ENCODE results near the gene PIK3C3. TPM values are rescaled to one million over a fixed set of nuclear protein-coding genes. Genes with fewer than 3 reads are reported as not detected.

Gene PIK3C3
- total and polyA plus RNA-seq, 2 of the 8 experiments (the other 6 are each of a cell fraction or from before 2014, with no cell fraction given), result 15.3 to 47.4 TPM

DNA sequence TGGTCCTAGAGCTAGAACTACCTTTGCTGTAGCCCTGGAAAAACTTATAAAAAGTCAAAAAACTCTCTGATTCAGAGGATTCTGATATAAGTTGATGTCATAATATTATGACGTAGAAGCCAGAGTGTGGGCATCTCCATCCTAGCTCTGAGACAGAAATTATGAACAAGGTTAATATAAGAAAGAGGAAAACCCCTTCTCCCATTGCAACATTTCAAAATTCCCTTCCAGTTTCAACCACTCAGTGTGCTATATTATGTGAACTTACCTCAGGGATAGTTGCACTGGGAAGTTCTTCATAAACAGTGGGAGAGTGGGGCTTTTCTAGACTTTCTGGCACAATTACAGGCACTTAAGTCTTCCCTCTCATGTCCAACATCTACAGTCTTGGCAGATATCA is 171.6 kb downstream of the PIK3C3 start:
- Histone ChIP-seq H3K4ac (replicated peaks; ENCODE audit: insufficient read length, low read depth, low read length) (no peak overlapping the region), H3K9me3 (ENCODE audit: insufficient read depth in 2 of 2, low read depth in 1 of 2, low read length in 1 of 2) (no peaks in the 10 kb centered on the region), H2AK5ac (ENCODE audit: low read depth, low read length) (no peak overlapping the region), H2BK15ac (ENCODE audit: low read length) (no peak overlapping the region), H3K14ac (ENCODE audit: insufficient read length) (no peak overlapping the region), H3K23me2 (ENCODE audit: low read depth, low read length) (no peaks in the 10 kb centered on the region), H2AFZ (ENCODE audit: low read length) (no peak overlapping the region), H4K5ac (ENCODE audit: insufficient read length, low read depth, low read length) (no peak overlapping the region), H3K23ac (ENCODE audit: insufficient read length) (no peak overlapping the region), H2BK20ac (ENCODE audit: low read length) (no peak overlapping the region), H3K27ac (ENCODE audit: low read depth, low read length) (no peak overlapping the region), H4K20me1 (replicated peaks in 1 of 2; ENCODE audit: control insufficient read depth in 1 of 2, insufficient read depth in 2 of 2, low read length in 2 of 2) (no peaks in the 10 kb centered on the region), H4K8ac (ENCODE audit: extremely low read depth, insufficient read depth, low read length) (no peak overlapping the region), H3K9ac (replicated peaks in 1 of 4; ENCODE audit: extremely low read depth in 1 of 4, low read depth in 3 of 4, low read length in 3 of 4) (no peak overlapping the region), H2BK120ac (replicated peaks; ENCODE audit: low read depth, low read length) (no peak overlapping the region), H3K27me3 (replicated peaks in 1 of 4; ENCODE audit: control insufficient read depth in 3 of 4, extremely low read depth in 1 of 4, insufficient read depth in 3 of 4, low read length in 3 of 4) (no peaks in the 10 kb centered on the region), H3K4me1 (replicated peaks in 1 of 4; ENCODE audit: control insufficient read depth in 3 of 4, insufficient read depth in 4 of 4, low read length in 3 of 4) (no peaks in the 10 kb centered on the region), H3K79me2 (ENCODE audit: control insufficient read depth in 1 of 2, insufficient read depth in 2 of 2, low read length in 2 of 2) (no peaks in the 10 kb centered on the region), H2BK5ac (ENCODE audit: low read depth, low read length) (no peak overlapping the region), H3K18ac (ENCODE audit: extremely low read depth, low read length) (no peak overlapping the region), H3K56ac (replicated peaks; ENCODE audit: insufficient read length, low read depth, low read length) (no peak overlapping the region), H2BK12ac (ENCODE audit: low read depth, low read length) (no peak overlapping the region), H3K36me3 (ENCODE audit: control insufficient read depth in 2 of 4, insufficient read depth in 4 of 4, low read length in 3 of 4) (no peaks in the 10 kb centered on the region), H4K91ac (replicated peaks; ENCODE audit: insufficient read length, low read length) (no peak overlapping the region), H3K79me1 (ENCODE audit: low read depth, low read length) (no peaks in the 10 kb centered on the region), H3K4me2 (ENCODE audit: insufficient read depth in 1 of 2, low read depth in 2 of 2, low read length in 2 of 2) (no peak overlapping the region), H3K4me3 (ENCODE audit: extremely low read depth in 1 of 4, insufficient read depth in 2 of 4, low read depth in 3 of 4, low read length in 4 of 4) (no peak overlapping the region)
- CTCF ChIA-PET (ENCODE audit: partially characterized antibody), result interaction anchor here (1.4 to 2.0 kb wide), 2 partner anchors 12 to 15 kb away, joined by 3 to 9 read pairs; no protein-coding TSS in a partner anchor
- 100% methylated on average over 1 of the region's 1 CpG; no CpG with 5 or more reads in 1 of the 2 experiments for WGBS, 2 experiments (ENCODE audit: extremely low coverage in 1 of 2, insufficient coverage in 1 of 2, insufficient read length in 1 of 2, insufficient replicate concordance in 2 of 2, low coverage in 1 of 2, low lambda C conversion rate in 2 of 2, missing lambda C conversion rate in 1 of 2)
- no peak for FAIRE-seq
- DNase-seq (ENCODE audit: low read depth in 1 of 2, low spot score in 2 of 2), result no peak
- POLR2A ChIA-PET (ENCODE audit: partially characterized antibody), result no interaction called here
- TF ChIP-seq CHD1 (IDR thresholded peaks at IDR 0.05; ENCODE audit: low read depth, low read length), result no peak
- no peak for TF ChIP-seq CBX5 (IDR thresholded peaks at IDR 0.05; ENCODE audit: low read depth, low read length)
- TF ChIP-seq EP300 (IDR thresholded peaks at IDR 0.05; ENCODE audit: borderline replicate concordance in 1 of 2, low read depth in 2 of 2, low read length in 2 of 2), result no peak
- no peak for TF ChIP-seq CREB1 (IDR thresholded peaks at IDR 0.05)
- no peak for TF ChIP-seq SRF (IDR thresholded peaks at IDR 0.05; ENCODE audit: low read depth, low read length)
- no peak for TF ChIP-seq RNF2 (IDR thresholded peaks at IDR 0.05; ENCODE audit: borderline replicate concordance, low read depth, low read length, missing control alignments, poor library complexity, severe bottlenecking)
- TF ChIP-seq JUN (IDR thresholded peaks at IDR 0.05; ENCODE audit: low read depth, low read length), result no peak
- no peak for TF ChIP-seq RFX5 (IDR thresholded peaks at IDR 0.05; ENCODE audit: borderline replicate concordance, low read depth, low read length)
- TF ChIP-seq HDAC6 (IDR thresholded peaks at IDR 0.05; ENCODE audit: low read depth, low read length), result no peak
- no peak for TF ChIP-seq KDM1A (IDR thresholded peaks at IDR 0.05; ENCODE audit: borderline replicate concordance, low read length)
- no peak for TF ChIP-seq SIX5 (IDR thresholded peaks at IDR 0.05; ENCODE audit: low read depth, low read length)
- TF ChIP-seq, protein P1, sequence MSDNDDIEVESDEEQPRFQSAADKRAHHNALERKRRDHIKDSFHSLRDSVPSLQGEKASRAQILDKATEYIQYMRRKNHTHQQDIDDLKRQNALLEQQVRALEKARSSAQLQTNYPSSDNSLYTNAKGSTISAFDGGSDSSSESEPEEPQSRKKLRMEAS (IDR thresholded peaks at IDR 0.05), result no peak
- no peak for TF ChIP-seq ZNF274 (IDR thresholded peaks at IDR 0.05; ENCODE audit: borderline replicate concordance, extremely low read depth, low read length)
- TF ChIP-seq TAF7 (optimal IDR thresholded peaks at IDR 0.05; ENCODE audit: borderline replicate concordance, low read depth, low read length), result no peak
- TF ChIP-seq EGR1 (IDR thresholded peaks at IDR 0.05; ENCODE audit: borderline replicate concordance, low read depth, low read length), result no peak
